MM.1S (cell line): ENCODE measurements around the gene LRRC8D.

Experiments
- DNase-seq: peaks from one replicate; pipeline ENCODE4 v3.0.0-alpha.2; 2015
- H2AFZ ChIP-seq: fragments of 300-600 bp; sonication (generic); 2 replicates; pipeline ENCODE4 v1.6.0; 2016; ENCODE audit warnings: antibody characterized with exemption, low read length
- H3F3A ChIP-seq: fragments of 300-600 bp; sonication (generic); 2 replicates; pipeline ENCODE4 v1.6.1; 2016; ENCODE audit warnings: mild to moderate bottlenecking, antibody characterized with exemption, low read length, moderate library complexity, mixed read lengths; ENCODE audit not compliant: insufficient read depth
- H3K27ac ChIP-seq: fragments of 300-600 bp; sonication (generic); 2 replicates; pipeline ENCODE4 v1.5.1; 2016; ENCODE audit warnings: mild to moderate bottlenecking, low read length
- H3K27me3 ChIP-seq: fragments of 300-600 bp; sonication (generic); replicated peaks from 2 replicates; pipeline ENCODE4 v1.6.0; 2016; ENCODE audit warnings: low read length; ENCODE audit not compliant: insufficient read depth
- H3K36me3 ChIP-seq: fragments of 300-600 bp; sonication (generic); replicated peaks from 2 replicates; pipeline ENCODE4 v1.6.1; 2016; ENCODE audit warnings: mild to moderate bottlenecking, low read length, mixed read lengths; ENCODE audit not compliant: insufficient read depth
- H3K4me1 ChIP-seq: fragments of 300-600 bp; sonication (generic); 2 replicates; pipeline ENCODE4 v1.6.1; 2016; ENCODE audit warnings: low read length, mixed read lengths
- H3K4me2 ChIP-seq: fragments of 300-600 bp; sonication (generic); 2 replicates; pipeline ENCODE4 v1.6.0; 2016; ENCODE audit warnings: low read depth, low read length
- H3K4me3 ChIP-seq: fragments of 300-600 bp; sonication (generic); 2 replicates; pipeline ENCODE4 v1.5.1; 2016; ENCODE audit warnings: low read length, mixed read lengths
- H3K79me2 ChIP-seq: fragments of 300-600 bp; sonication (generic); 2 replicates; pipeline ENCODE4 v1.6.1; 2016; ENCODE audit warnings: mixed run types, low read length, mixed read lengths
- H3K9ac ChIP-seq: fragments of 300-600 bp; sonication (generic); 2 replicates; pipeline ENCODE4 v1.6.1; 2016; ENCODE audit warnings: low read length, mixed read lengths
- H3K9me2 ChIP-seq: fragments of 300-600 bp; sonication (generic); replicated peaks from 2 replicates; pipeline ENCODE4 v1.6.1; 2016; ENCODE audit warnings: mild to moderate bottlenecking, low read length, mixed read lengths; ENCODE audit not compliant: insufficient read depth
- H3K9me3 ChIP-seq: fragments of 300-600 bp; sonication (generic); replicated peaks from 2 replicates; pipeline ENCODE4 v1.6.1; 2016; ENCODE audit warnings: mild to moderate bottlenecking, low read length, mixed read lengths; ENCODE audit not compliant: insufficient read depth
- H4K20me1 ChIP-seq: fragments of 300-600 bp; sonication (generic); 2 replicates; pipeline ENCODE4 v1.6.1; 2016; ENCODE audit warnings: mild to moderate bottlenecking, low read length, moderate library complexity, mixed read lengths; ENCODE audit not compliant: insufficient read depth
- CTCF ChIP-seq: fragments of 300-600 bp; sonication (generic); IDR thresholded peaks from 2 replicates; pipeline ENCODE4 v1.5.1; 2016; ENCODE audit warnings: antibody characterized with exemption, low read length, mixed read lengths
- EZH2 ChIP-seq: fragments of 300-600 bp; sonication (generic); optimal IDR thresholded peaks from 2 replicates; pipeline ENCODE3; 2017; ENCODE audit warnings: low read depth, mild to moderate bottlenecking, antibody characterized with exemption, low read length, mixed read lengths
- EZH2phosphoT487 ChIP-seq: fragments of 300-600 bp; sonication (generic); IDR thresholded peaks from 2 replicates; pipeline ENCODE4 v1.6.1; 2018; ENCODE audit warnings: antibody characterized with exemption, low read length

The LRRC8D gene

DNA sequence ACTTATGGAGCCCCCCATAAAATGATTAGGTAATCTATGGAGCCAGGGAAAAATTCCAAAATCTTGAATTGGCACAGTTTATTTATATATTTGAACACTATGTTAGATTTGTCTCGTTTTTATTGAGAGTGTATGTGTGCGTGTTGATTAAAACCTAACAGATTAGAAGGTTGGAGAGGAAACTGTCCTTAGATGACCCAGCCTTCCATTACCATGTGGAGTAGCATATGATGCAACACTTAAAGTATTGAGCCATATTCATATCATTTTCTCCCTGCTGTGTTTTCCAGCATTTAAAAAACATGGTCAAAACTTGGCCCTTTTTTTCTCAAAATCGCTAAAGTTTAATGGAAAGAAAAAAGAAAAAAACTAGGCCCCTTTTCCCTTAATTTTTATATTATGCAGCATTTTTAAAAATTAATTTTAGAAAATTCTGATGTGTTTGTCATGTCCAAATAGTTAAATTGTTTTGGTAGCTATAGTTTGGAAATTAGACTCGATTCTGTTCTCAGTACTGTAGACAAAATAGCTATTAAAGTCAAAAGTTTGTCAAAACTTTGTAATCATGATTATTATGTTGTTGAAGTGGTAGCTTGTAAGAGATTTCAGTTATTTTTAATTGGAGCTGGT lies 2.3 kb downstream of the LRRC8D start:
- Histone ChIP-seq H3K36me3 (no peaks in the 10 kb centered on the region), H3K4me2 (no peak overlapping the region), H2AFZ (no peak overlapping the region), H3K4me1 (peaks cover 6% of the 10 kb centered on the region; the same call in 1 of the 2 replicates), H3K79me2 (no peaks in the 10 kb centered on the region), H4K20me1 (no peaks in the 10 kb centered on the region), H3F3A (peaks cover 10% of the 10 kb centered on the region; the same call in 1 of the 2 replicates), H3K9me2 (no peaks in the 10 kb centered on the region), H3K27me3 (no peaks in the 10 kb centered on the region), H3K27ac (no peak overlapping the region), H3K4me3 (no peak overlapping the region), H3K9me3 (no peaks in the 10 kb centered on the region), H3K9ac (no peak overlapping the region)
- DNase-seq, result no peak
- TF ChIP-seq CTCF (no peak), EZH2phosphoT487 (no peak), EZH2 (no peak)

GRCh38 chr1:89823679-89824292 lies 3.0 kb downstream of the LRRC8D start:
- Histone ChIP-seq H3K9me3 (no peaks in the 10 kb centered on the region), H3K4me2 (no peak overlapping the region), H3K9me2 (no peaks in the 10 kb centered on the region), H3K4me3 (no peak overlapping the region), H3F3A (peaks cover 10% of the 10 kb centered on the region; the same call in 1 of the 2 replicates), H4K20me1 (no peaks in the 10 kb centered on the region), H3K27me3 (no peaks in the 10 kb centered on the region), H3K9ac (no peak overlapping the region), H2AFZ (no peak overlapping the region), H3K27ac (no peak overlapping the region), H3K79me2 (no peaks in the 10 kb centered on the region), H3K4me1 (peaks cover 6% of the 10 kb centered on the region; the same call in 1 of the 2 replicates), H3K36me3 (no peaks in the 10 kb centered on the region)
- no peak for TF ChIP-seq EZH2
- DNase-seq, result no peak

DNA sequence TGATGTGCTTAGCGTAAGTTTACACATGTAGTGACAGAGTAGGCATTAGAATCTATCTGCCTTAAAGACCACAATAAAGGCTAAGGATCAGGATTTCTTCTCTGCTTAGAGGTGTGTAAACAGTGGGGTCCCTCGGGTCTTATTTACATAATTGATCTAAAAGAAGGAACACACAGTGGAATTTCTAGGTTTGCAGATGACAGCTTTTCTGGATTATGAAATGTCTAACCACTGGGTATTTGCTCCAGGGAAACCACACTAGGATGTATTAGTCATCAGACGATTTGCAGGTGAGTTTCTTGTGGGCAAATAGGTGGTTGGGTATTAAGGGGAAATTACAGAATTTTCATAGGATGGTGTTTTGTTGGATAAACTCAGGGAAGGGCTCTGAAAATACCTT lies 5.8 kb downstream of the LRRC8D start:
- TF ChIP-seq EZH2, result no peak
- TF ChIP-seq CTCF, result no peak
- TF ChIP-seq EZH2phosphoT487, result no peak
- Histone ChIP-seq H3K79me2 (no peaks in the 10 kb centered on the region), H2AFZ (no peak overlapping the region), H3K27ac (no peak overlapping the region), H3K9ac (no peak overlapping the region), H3F3A (peaks cover 7% of the 10 kb centered on the region; the same call in 1 of the 2 replicates), H3K36me3 (no peaks in the 10 kb centered on the region), H3K9me2 (no peaks in the 10 kb centered on the region), H3K4me3 (no peak overlapping the region), H3K27me3 (no peaks in the 10 kb centered on the region), H3K4me2 (no peak overlapping the region), H4K20me1 (no peaks in the 10 kb centered on the region), H3K9me3 (no peaks in the 10 kb centered on the region), H3K4me1 (no peaks in the 10 kb centered on the region; the same call in 1 of the 2 replicates)
- DNase-seq, result no peak

GRCh38 chr1:89827330-89827729 lies 6.5 kb downstream of the LRRC8D start:
- Histone ChIP-seq H3K27ac (no peak overlapping the region), H3K4me1 (no peaks in the 10 kb centered on the region; the same call in 1 of the 2 replicates), H3K9ac (no peak overlapping the region), H2AFZ (no peak overlapping the region), H3K27me3 (no peaks in the 10 kb centered on the region), H3K9me3 (no peaks in the 10 kb centered on the region), H4K20me1 (no peaks in the 10 kb centered on the region), H3F3A (no peaks in the 10 kb centered on the region), H3K4me2 (no peak overlapping the region), H3K36me3 (no peaks in the 10 kb centered on the region), H3K9me2 (no peaks in the 10 kb centered on the region), H3K79me2 (no peaks in the 10 kb centered on the region), H3K4me3 (no peak overlapping the region)
- DNase-seq, result no peak
- TF ChIP-seq EZH2phosphoT487 (no peak), CTCF (no peak), EZH2 (no peak)
